ENCODE results near the gene TMEM31. TPM values are rescaled to one million over a fixed set of nuclear protein-coding genes. Genes with fewer than 3 reads are reported as not detected.

Gene TMEM31
- total RNA-seq (0.44 TPM in 1 of 2 replicates, not detected in the other), polyA plus RNA-seq (0.23 and 0.25 TPM in 2 replicates), polyA minus RNA-seq (not detected in 2 replicates)
- total RNA-seq (2013), result 0.09 TPM

GRCh38 chrX:103710609-103711008, at the start of gene TMEM31:
TMEM31 (plus strand) TSS chrX:103710909; CDS start chrX:103712259, 1,350 bp downstream.
- Mint-ChIP-seq H3K9me3 (ENCODE audit: insufficient read depth) (no peaks in the 10 kb centered on the region), H3K27ac (no peak within 1 kb of the TSS), H3K4me3 (no peak within 1 kb of the TSS), H3K4me1 (no peaks in the 10 kb centered on the region), H3K27me3 (no peaks in the 10 kb centered on the region)
- intact Hi-C loops (cut with micrococcal nuclease), result loop anchor here (1.0 to 5.0 kb wide), 2 partner anchors 107 to 178 kb away; no protein-coding TSS in a partner anchor
- WGBS (ENCODE audit: insufficient coverage), result no CpG with 5 or more reads among the region's 5 CpGs
- no peak within 1 kb of the TSS for H3K4me2 ChIP-seq (replicated peaks; ENCODE audit: low read depth, low read length, poor library complexity, severe bottlenecking)
- H3K9ac ChIP-seq (ENCODE audit: low read length), result no peak within 1 kb of the TSS
- H3K9me3 ChIP-seq (ENCODE audit: control extremely low read depth in 1 of 3, control insufficient read depth in 2 of 3, insufficient read depth in 1 of 3, low read length in 2 of 3), result no peaks in the 10 kb centered on the region
- H2AFZ ChIP-seq (ENCODE audit: insufficient read depth, low read depth, low read length, poor library complexity, severe bottlenecking), result no peak within 1 kb of the TSS
- H3K4me3 ChIP-seq (ENCODE audit: control extremely low read depth in 1 of 5, extremely low read depth in 1 of 5, insufficient read depth in 1 of 5, low read depth in 2 of 5, low read length in 4 of 5), result no peak within 1 kb of the TSS
- H3K79me2 ChIP-seq (ENCODE audit: control insufficient read depth, insufficient read depth, low read length), result no peaks in the 10 kb centered on the region
- no peaks in the 10 kb centered on the region for H3K27me3 ChIP-seq (replicated peaks in 1 of 4; ENCODE audit: control extremely low read depth in 1 of 4, control insufficient read depth in 3 of 4, insufficient read depth in 4 of 4, low read length in 3 of 4)
- H4K20me1 ChIP-seq (ENCODE audit: control insufficient read depth, insufficient read depth, low read length, poor library complexity, severe bottlenecking), result no peaks in the 10 kb centered on the region
- no peak for TF ChIP-seq EZH2 (IDR thresholded peaks at IDR 0.05; ENCODE audit: borderline replicate concordance, insufficient read depth, low read depth, low read length, poor library complexity, severe bottlenecking)
- TF ChIP-seq, protein P1, sequence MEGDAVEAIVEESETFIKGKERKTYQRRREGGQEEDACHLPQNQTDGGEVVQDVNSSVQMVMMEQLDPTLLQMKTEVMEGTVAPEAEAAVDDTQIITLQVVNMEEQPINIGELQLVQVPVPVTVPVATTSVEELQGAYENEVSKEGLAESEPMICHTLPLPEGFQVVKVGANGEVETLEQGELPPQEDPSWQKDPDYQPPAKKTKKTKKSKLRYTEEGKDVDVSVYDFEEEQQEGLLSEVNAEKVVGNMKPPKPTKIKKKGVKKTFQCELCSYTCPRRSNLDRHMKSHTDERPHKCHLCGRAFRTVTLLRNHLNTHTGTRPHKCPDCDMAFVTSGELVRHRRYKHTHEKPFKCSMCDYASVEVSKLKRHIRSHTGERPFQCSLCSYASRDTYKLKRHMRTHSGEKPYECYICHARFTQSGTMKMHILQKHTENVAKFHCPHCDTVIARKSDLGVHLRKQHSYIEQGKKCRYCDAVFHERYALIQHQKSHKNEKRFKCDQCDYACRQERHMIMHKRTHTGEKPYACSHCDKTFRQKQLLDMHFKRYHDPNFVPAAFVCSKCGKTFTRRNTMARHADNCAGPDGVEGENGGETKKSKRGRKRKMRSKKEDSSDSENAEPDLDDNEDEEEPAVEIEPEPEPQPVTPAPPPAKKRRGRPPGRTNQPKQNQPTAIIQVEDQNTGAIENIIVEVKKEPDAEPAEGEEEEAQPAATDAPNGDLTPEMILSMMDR (IDR thresholded peaks at IDR 0.05), result no peak
- ATAC-seq (ENCODE audit: low read depth) (no peak), DNase-seq (no peak)
- ChIA-PET POLR2A (no interaction called here), CTCF (interaction anchor here (0.9 to 2.8 kb wide), 6 partner anchors 8 to 178 kb away, joined by 3 to 11 read pairs (median 7); no protein-coding TSS in a partner anchor)
- no peaks in the 10 kb centered on the region for H3K36me3 ChIP-seq (replicated peaks in 1 of 2; ENCODE audit: control extremely low read depth in 1 of 2, control insufficient read depth in 1 of 2, extremely low read depth in 1 of 2, insufficient read depth in 2 of 2, low read length in 1 of 2)
- no peak within 1 kb of the TSS for H3K27ac ChIP-seq (ENCODE audit: low read length in 2 of 2)
- H3K4me1 ChIP-seq (ENCODE audit: control insufficient read depth in 2 of 2, insufficient read depth in 2 of 2, low read length in 2 of 2), result no peaks in the 10 kb centered on the region

DNA sequence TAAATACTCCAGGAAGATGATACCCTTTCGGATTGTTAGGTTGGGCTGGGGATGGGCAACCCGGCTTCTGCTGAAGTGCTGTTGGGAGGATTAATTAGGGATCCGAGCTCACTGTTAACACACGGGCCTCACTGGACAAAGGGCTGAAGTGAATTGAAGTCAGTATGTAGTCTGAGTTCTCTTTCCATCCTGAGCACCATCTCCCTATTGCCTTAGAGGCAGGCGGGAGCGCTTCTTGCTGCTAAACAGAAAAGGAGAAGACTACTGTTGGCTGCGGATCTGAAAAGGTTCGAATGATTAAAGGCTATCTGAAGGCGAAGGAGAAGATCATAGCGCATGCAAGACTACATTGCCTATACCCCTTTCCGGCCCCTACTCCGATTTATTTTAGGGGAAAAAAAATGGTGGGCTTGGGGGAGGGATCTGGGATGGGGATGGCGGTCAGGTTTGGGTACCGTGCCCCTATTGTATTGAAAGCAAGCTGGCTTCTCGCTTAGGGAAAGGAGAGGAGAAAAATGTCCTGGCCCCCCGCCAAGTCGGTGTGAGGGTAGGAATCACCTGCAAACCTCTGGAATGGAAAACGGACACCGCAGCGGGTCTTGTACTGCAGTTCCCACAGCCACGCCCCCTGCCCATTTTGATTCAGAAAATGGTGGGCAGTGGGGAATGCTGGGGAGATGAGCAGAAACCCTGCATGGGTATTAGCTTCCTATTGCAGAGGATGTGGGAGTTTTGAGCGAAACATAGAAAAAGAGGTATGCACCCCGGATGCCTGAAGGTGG, 46.5 kb upstream of the TMEM31 start:
- Mint-ChIP-seq H3K9me3 (ENCODE audit: insufficient read depth) (no peaks in the 10 kb centered on the region), H3K27me3 (peaks cover 19% of the 10 kb centered on the region), H3K4me1 (no peaks in the 10 kb centered on the region), H3K27ac (no peak overlapping the region), H3K4me3 (no peak overlapping the region)
- CTCF ChIA-PET, result no interaction called here
- intact Hi-C loops (cut with micrococcal nuclease), result no loop called here
- H3K27me3 ChIP-seq (replicated peaks in 1 of 4; ENCODE audit: control extremely low read depth in 1 of 4, control insufficient read depth in 3 of 4, insufficient read depth in 4 of 4, low read length in 3 of 4), result peaks cover 0 to 5% (median 0%) of the 10 kb centered on the region in 4 experiments
- no peaks in the 10 kb centered on the region for H3K9me3 ChIP-seq (ENCODE audit: control extremely low read depth in 1 of 3, control insufficient read depth in 2 of 3, insufficient read depth in 1 of 3, low read length in 2 of 3)
- no peak overlapping the region for H3K4me3 ChIP-seq (ENCODE audit: control extremely low read depth in 1 of 5, extremely low read depth in 1 of 5, insufficient read depth in 1 of 5, low read depth in 2 of 5, low read length in 4 of 5)
- H3K4me1 ChIP-seq (ENCODE audit: control insufficient read depth in 2 of 2, insufficient read depth in 2 of 2, low read length in 2 of 2), result no peaks in the 10 kb centered on the region
- TF ChIP-seq EZH2 (IDR thresholded peaks at IDR 0.05; ENCODE audit: borderline replicate concordance, insufficient read depth, low read depth, low read length, poor library complexity, severe bottlenecking), result no peak
- TF ChIP-seq, protein P1 (IDR thresholded peaks at IDR 0.05), result no peak
- POLR2A ChIA-PET, result no interaction called here
- H3K9ac ChIP-seq (ENCODE audit: low read length), result no peak overlapping the region
- no peaks in the 10 kb centered on the region for H4K20me1 ChIP-seq (ENCODE audit: control insufficient read depth, insufficient read depth, low read length, poor library complexity, severe bottlenecking)
- no peak overlapping the region for H3K27ac ChIP-seq (ENCODE audit: low read length in 2 of 2)
- 48% methylated on average over 11 of the region's 23 CpGs for WGBS (ENCODE audit: insufficient coverage)
- H3K36me3 ChIP-seq (replicated peaks in 1 of 2; ENCODE audit: control extremely low read depth in 1 of 2, control insufficient read depth in 1 of 2, extremely low read depth in 1 of 2, insufficient read depth in 2 of 2, low read length in 1 of 2), result no peaks in the 10 kb centered on the region
- H3K4me2 ChIP-seq (replicated peaks; ENCODE audit: low read depth, low read length, poor library complexity, severe bottlenecking), result no peak overlapping the region
- H3K79me2 ChIP-seq (ENCODE audit: control insufficient read depth, insufficient read depth, low read length), result no peaks in the 10 kb centered on the region
- ATAC-seq (ENCODE audit: low read depth) (no peak), DNase-seq (no peak)
- H2AFZ ChIP-seq (ENCODE audit: insufficient read depth, low read depth, low read length, poor library complexity, severe bottlenecking), result no peak overlapping the region

Measured in B cell (primary cell).